Transverse colon (tissue), 4 donors: ENCODE data around the gene VPS35. TPM values are rescaled to one million over a fixed set of nuclear protein-coding genes. Genes with fewer than 3 reads are reported as not detected.

ENCODE experiments used
- DNase-seq: peaks from one replicate; pipeline ENCODE4 v3.0.0-alpha.2; 2019
- H3K27ac ChIP-seq, 4 donors: fragments of 200-600 bp; sonication (generic); 2 replicates each; pipeline ENCODE4 v1.5.1; 2016 to 2018; ENCODE audit warnings: inconsistent platforms in 4 of 4
- H3K27me3 ChIP-seq: fragments of 200-600 bp; sonication (generic); 2 replicates; pipeline ENCODE4 v1.5.1; 2017; ENCODE audit warnings: inconsistent platforms
- H3K36me3 ChIP-seq, 4 donors: fragments of 200-600 bp; sonication (generic); 2 replicates each; pipeline ENCODE4 v1.5.1; 2017 to 2019; ENCODE audit warnings: inconsistent platforms in 4 of 4
- H3K4me1 ChIP-seq, 4 donors: fragments of 200-600 bp; sonication (generic); 2 replicates each; pipeline ENCODE4 v1.5.1; 2017 to 2020; ENCODE audit warnings: inconsistent platforms in 4 of 4
- H3K4me3 ChIP-seq, 4 donors: fragments of 200-600 bp; sonication (generic); 1 replicate in 1 of 4; 2 replicates in 3 of 4; pipeline versions ENCODE4 v1.5.1 to v1.6.1; 2017 to 2019; ENCODE audit warnings: inconsistent platforms in 4 of 4
- H3K9me3 ChIP-seq, 2 donors: fragments of 200-600 bp; sonication (generic); 2 replicates each; pipeline ENCODE4 v1.5.1; 2017 to 2019; ENCODE audit warnings: inconsistent platforms in 2 of 2
- CTCF ChIP-seq, 5 experiments: fragments of 200-600 bp in 3 of 5; fragments of 450-650 bp in 2 of 5; sonication (generic) in 3 of 5; IDR thresholded peaks; 1 replicate in 2 of 5; 2 replicates in 3 of 5; pipeline ENCODE4 v1.5.1; 2016 to 2017; ENCODE audit warnings: antibody characterized with exemption in 5 of 5, inconsistent platforms in 3 of 5, mild to moderate bottlenecking in 2 of 5, moderate library complexity in 1 of 5
- EP300 ChIP-seq: sonication (generic); formaldehyde crosslinking; IDR thresholded peaks from one replicate; pipeline ENCODE4 v1.6.1; 2017; ENCODE audit warnings: antibody characterized with exemption, low read depth
- POLR2A ChIP-seq: fragments of 450-650 bp; IDR thresholded peaks from one replicate; pipeline ENCODE4 v1.6.1; 2016; ENCODE audit warnings: antibody characterized with exemption, mild to moderate bottlenecking, moderate library complexity
- POLR2AphosphoS5 ChIP-seq, 3 donors: sonication (generic); formaldehyde crosslinking; IDR thresholded peaks; one replicate each; pipeline ENCODE4 v1.6.1; 2016; ENCODE audit warnings: antibody characterized with exemption in 3 of 3
- WGBS, 2 donors: methylation state at CpG; one replicate each; pipeline ENCODE4 v1.1.5; 2018; ENCODE audit warnings: low coverage in 1 of 2; 5-methylcytosine and 5-hydroxymethylcytosine counted together
- in situ Hi-C, 4 donors: fragments of 200-750 bp; cut with MboI; loops; one replicate each; pipeline versions ENCODE4 v1.15.0 to v1.15.1; 2017; ENCODE audit warnings: low sequenced_read_pairs in 3 of 4, low pct_ligation_motif_present in 1 of 4, low pct_unique_long_range_greater_than_20kb in 1 of 4
- intact Hi-C: fragments of 100-400 bp; cut with DNase I; formaldehyde crosslinking; loops from one replicate; pipeline ENCODE4 v1.15.1; 2023; ENCODE audit warnings: low total_unique reads
- total RNA-seq, 4 donors: library from RNA; depleted of rRNA; stranded (reverse); fragments of >200 nt; gene quantifications; one replicate each; pipeline ENCODE4 v1.1.0, GENCODE V29; 2016

VPS35 gene
- total RNA-seq, 4 donors from 2014 or later: 63.2 to 102 (median 72.1) TPM

DNA sequence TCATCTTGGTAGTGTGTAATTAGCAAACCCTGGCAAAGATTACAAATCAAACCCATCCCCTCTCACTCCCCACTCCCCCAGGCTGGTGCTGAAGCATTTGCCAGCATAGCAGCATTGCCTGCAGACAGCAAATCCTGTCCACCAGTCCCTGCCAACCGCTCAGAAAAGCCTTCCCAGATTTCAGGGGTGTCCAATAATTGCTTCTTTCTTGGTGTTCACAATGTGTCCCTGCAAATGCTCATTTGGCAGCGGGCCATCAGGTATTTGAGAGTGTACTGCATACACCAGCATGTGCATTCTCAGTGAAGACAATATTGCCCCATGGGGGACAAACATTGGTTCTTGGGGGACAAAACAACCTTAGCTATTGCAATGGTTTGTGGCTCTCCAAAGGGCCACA, 28.7 kb upstream of the VPS35 start:
- Histone ChIP-seq H3K27ac (no peak overlapping the region), H3K36me3 (no peaks in the 10 kb centered on the region), H3K27me3 (no peaks in the 10 kb centered on the region), H3K9me3 (no peaks in the 10 kb centered on the region), H3K4me1 (no peaks in the 10 kb centered on the region), H3K4me3 (no peak overlapping the region)
- intact Hi-C loops: no loop called here
- in situ Hi-C loops: no loop called here
- TF ChIP-seq POLR2A (no peak), CTCF (IDR thresholded peaks at IDR 0.05) (no peak), POLR2AphosphoS5 (IDR thresholded peaks at IDR 0.05) (no peak), EP300 (no peak)
- no peak for DNase-seq
- 92% methylated on average over 2 of the region's 2 CpGs; no CpG with 5 or more reads in 1 of the 2 donors for WGBS, 2 donors

DNA sequence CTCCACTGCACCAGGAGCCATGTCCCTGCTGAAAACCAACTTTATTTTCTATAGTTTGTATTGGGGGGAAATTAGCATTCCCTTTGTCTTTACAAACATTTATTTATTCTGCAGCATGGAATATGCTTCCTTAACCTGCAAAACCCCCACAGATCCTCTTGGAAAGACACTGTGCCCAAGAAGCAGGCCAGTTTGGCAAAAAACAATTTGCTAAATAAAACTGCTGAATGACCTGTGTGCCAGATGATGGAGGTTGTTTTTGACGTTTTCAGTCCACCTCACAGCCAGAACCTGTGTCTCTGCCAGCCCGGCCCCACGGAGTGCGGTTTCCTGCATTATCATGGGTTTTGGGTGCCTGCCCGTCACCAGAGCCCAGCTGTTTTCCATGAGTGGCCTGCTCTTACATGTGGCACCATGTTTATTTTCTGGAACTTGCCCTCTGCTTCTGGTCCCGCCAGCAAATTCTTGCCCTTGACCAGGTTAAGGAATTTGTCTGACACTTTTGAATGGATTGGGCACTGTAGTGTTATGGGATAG, 26.9 kb upstream of the VPS35 start:
- TF ChIP-seq POLR2A: no peak
- TF ChIP-seq CTCF (IDR thresholded peaks at IDR 0.05): no peak
- no peak for TF ChIP-seq POLR2AphosphoS5 (IDR thresholded peaks at IDR 0.05)
- no peak for TF ChIP-seq EP300
- Histone ChIP-seq H3K36me3 (no peaks in the 10 kb centered on the region), H3K4me3 (no peak overlapping the region), H3K4me1 (no peaks in the 10 kb centered on the region), H3K9me3 (no peaks in the 10 kb centered on the region), H3K27ac (no peak overlapping the region), H3K27me3 (no peaks in the 10 kb centered on the region)
- intact Hi-C loops (no loop called here), in situ Hi-C loops (no loop called here)
- DNase-seq: no peak
- WGBS, 2 donors: 74 to 78% methylated on average over 3 to 6 of the region's 6 CpGs

DNA sequence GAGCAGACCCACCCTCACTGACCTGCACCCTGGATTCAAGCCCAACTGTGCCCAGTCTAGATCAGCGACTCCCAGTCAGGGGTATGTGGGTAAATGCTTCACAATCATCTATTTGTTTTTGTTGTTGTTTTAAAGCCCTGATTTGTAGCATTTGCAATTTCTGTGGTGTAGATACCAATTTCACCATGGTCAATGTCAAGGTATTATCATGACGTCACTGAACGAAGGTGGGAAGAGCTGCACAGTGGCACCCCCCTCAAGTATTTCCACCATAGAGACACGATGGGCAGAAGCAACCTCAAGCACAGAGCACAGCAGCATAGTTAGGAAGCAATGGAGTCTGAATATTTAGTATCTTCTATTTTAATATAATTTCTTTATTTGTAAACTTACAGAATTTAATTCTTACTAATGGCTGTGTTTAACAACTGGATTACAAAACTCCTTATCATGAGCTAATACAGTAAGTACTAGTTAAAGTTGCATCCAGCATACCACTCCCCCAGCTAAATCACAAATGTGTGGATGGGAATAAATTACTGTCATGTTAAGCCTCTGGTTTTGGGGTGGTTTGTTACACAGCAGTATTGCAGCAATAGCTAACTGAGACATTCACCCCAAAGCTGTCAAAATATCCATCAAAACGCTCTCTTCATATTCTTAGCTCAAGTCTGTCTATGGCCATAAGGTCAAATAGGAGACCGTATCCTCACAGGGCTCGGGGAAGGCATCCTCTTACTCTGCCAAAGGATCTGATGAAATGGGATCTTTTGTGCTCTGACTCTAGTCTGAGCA, 26.0 kb upstream of the VPS35 start:
- DNase-seq: no peak
- H3K27me3 ChIP-seq: no peaks in the 10 kb centered on the region
- H3K4me3 ChIP-seq: no peak overlapping the region
- in situ Hi-C loops (no loop called here), intact Hi-C loops (no loop called here)
- H3K27ac ChIP-seq: no peak overlapping the region
- no peaks in the 10 kb centered on the region for H3K36me3 ChIP-seq
- 85 to 86% methylated on average over 6 to 7 of the region's 7 CpGs for WGBS, 2 donors
- TF ChIP-seq POLR2AphosphoS5 (IDR thresholded peaks at IDR 0.05): no peak
- no peaks in the 10 kb centered on the region for H3K4me1 ChIP-seq
- no peaks in the 10 kb centered on the region for H3K9me3 ChIP-seq

DNA sequence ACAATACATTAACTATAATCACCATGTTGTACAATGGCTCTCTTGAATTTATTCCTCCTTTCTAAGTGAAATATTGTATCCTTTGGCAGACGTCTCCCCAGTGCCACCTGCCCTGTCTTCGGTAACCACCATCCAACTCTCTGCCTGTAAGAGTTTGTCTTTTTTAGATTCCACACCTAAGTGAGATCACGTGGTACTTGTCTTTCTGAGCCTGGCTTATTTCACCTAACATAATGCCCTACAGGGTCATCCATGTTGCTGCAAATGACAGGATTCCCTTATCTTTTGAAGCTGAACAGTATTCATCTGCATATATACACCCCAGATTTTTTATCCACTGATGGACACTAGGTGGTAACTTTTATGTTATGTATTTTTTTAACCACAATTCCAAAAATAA, 24.7 kb upstream of the VPS35 start:
- in situ Hi-C loops: no loop called here

More for the DNA sequence above, 24.7 kb upstream of the VPS35 start:
- H3K4me1 ChIP-seq: no peaks in the 10 kb centered on the region
- intact Hi-C loops: no loop called here
- H3K9me3 ChIP-seq: no peaks in the 10 kb centered on the region
- H3K27me3 ChIP-seq: no peaks in the 10 kb centered on the region
- no peak for DNase-seq
- H3K36me3 ChIP-seq: no peaks in the 10 kb centered on the region
- no peak overlapping the region for H3K27ac ChIP-seq
- H3K4me3 ChIP-seq: no peak overlapping the region
- 61 to 69% methylated on average over 3 of the region's 3 CpGs for WGBS, 2 donors
- TF ChIP-seq EP300 (no peak), POLR2A (no peak), CTCF (IDR thresholded peaks at IDR 0.05) (no peak), POLR2AphosphoS5 (IDR thresholded peaks at IDR 0.05) (no peak)
